Left lung (tissue), 10 donors: Measurements from ENCODE around the gene DGKQ. TPM values are rescaled to one million over a fixed set of nuclear protein-coding genes. Genes with fewer than 3 reads are reported as not detected.
A peak's percentile ranks its signal among the peaks of the same experiment; 100 is the strongest.

Experiments used
- ATAC-seq: fragments of 200-7000 bp; cut with Tn5 transposase; one replicate; pipeline ENCODE4 v1.9.1; 2020; ENCODE audit warnings: moderate library complexity
- DNase-seq, 4 donors: peaks; one replicate each; pipeline ENCODE4 v3.0.0-alpha.2; 2013 to 2020
- H3K27ac ChIP-seq, 2 donors: fragments of 200-600 bp; sonication (generic) in 1 of 2; one replicate each; pipeline versions ENCODE4 v1.5.0 to v1.8.0; 2020 to 2021
- H3K27me3 ChIP-seq, 2 donors: fragments of 200-600 bp; sonication (generic) in 1 of 2; one replicate each; pipeline versions ENCODE4 v1.5.0 to v1.8.0; 2020 to 2021
- H3K36me3 ChIP-seq, 2 donors: fragments of 200-600 bp; sonication (generic) in 1 of 2; one replicate each; pipeline versions ENCODE4 v1.5.0 to v1.8.0; 2020 to 2021
- H3K4me1 ChIP-seq, 2 donors: fragments of 200-600 bp; one replicate each; pipeline ENCODE4 v1.8.0; 2021
- H3K4me3 ChIP-seq, 2 donors: fragments of 200-600 bp; sonication (generic) in 1 of 2; one replicate each; pipeline versions ENCODE4 v1.5.0 to v1.8.0; 2020 to 2021; ENCODE audit warnings: mild to moderate bottlenecking in 1 of 2
- H3K9me3 ChIP-seq, 2 donors: fragments of 200-600 bp; sonication (generic) in 1 of 2; one replicate each; pipeline versions ENCODE4 v1.5.0 to v1.8.0; 2020 to 2021
- intact Hi-C, 2 donors: fragments of 100-400 bp; cut with DNase I; formaldehyde crosslinking; loops; one replicate each; pipeline versions ENCODE4 v1.11.2 to v1.14.2; 2022
- polyA plus RNA-seq, 6 donors: library from polyadenylated mRNA; unstranded; fragments of 120-200 nt; gene quantifications; one replicate each; pipeline ENCODE4 v1.2.1, GENCODE V29; 2013; ENCODE audit not compliant: insufficient read length in 6 of 6
- total RNA-seq, 2 donors: library from RNA; stranded (reverse); fragmentation: NEBNext Ultra II Directional; extraction: Animal tissue kit (Norgen Biotek cat#: 25700); gene quantifications; one replicate each; pipeline ENCODE4 v1.2.1, GENCODE V29; 2021
- TF ChIP-seq, protein P1 (sequence below), 2 donors: fragments of 200-600 bp; sonication (generic) in 1 of 2; IDR thresholded peaks; one replicate each; pipeline versions ENCODE4 v1.5.0 to v1.8.0; 2021; ENCODE audit warnings: antibody characterized with exemption in 2 of 2
- donor health status: DM: no; HTN: yes; CAD: no.
- donor health status: DM: no; HTN: no; CAD: no.

DGKQ gene
- total and polyA plus RNA-seq, 8 donors, result 5.0 to 19.8 (median 6.7) TPM

GRCh38 chr4:1009542-1010394 lies 36.4 kb upstream of the DGKQ start:
- ATAC-seq, result peak; percentile 78
- TF ChIP-seq, protein P1, sequence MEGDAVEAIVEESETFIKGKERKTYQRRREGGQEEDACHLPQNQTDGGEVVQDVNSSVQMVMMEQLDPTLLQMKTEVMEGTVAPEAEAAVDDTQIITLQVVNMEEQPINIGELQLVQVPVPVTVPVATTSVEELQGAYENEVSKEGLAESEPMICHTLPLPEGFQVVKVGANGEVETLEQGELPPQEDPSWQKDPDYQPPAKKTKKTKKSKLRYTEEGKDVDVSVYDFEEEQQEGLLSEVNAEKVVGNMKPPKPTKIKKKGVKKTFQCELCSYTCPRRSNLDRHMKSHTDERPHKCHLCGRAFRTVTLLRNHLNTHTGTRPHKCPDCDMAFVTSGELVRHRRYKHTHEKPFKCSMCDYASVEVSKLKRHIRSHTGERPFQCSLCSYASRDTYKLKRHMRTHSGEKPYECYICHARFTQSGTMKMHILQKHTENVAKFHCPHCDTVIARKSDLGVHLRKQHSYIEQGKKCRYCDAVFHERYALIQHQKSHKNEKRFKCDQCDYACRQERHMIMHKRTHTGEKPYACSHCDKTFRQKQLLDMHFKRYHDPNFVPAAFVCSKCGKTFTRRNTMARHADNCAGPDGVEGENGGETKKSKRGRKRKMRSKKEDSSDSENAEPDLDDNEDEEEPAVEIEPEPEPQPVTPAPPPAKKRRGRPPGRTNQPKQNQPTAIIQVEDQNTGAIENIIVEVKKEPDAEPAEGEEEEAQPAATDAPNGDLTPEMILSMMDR (IDR thresholded peaks at IDR 0.05), result no peak
- peak overlapping the region; percentile 56 to 62 for H3K4me3 ChIP-seq
- DNase-seq, result peak; percentile 43 to 93 (median 72)
- H3K27ac ChIP-seq, result peak overlapping the region in 1 of 2 donors; percentile 66
- intact Hi-C loops, result no loop called here
- no peaks in the 10 kb centered on the region for H3K36me3 ChIP-seq
- peaks cover 25 to 64% of the 10 kb centered on the region in 2 donors for H3K27me3 ChIP-seq
- peaks cover 15 to 29% of the 10 kb centered on the region in 2 donors for H3K4me1 ChIP-seq
- no peaks in the 10 kb centered on the region for H3K9me3 ChIP-seq

DNA sequence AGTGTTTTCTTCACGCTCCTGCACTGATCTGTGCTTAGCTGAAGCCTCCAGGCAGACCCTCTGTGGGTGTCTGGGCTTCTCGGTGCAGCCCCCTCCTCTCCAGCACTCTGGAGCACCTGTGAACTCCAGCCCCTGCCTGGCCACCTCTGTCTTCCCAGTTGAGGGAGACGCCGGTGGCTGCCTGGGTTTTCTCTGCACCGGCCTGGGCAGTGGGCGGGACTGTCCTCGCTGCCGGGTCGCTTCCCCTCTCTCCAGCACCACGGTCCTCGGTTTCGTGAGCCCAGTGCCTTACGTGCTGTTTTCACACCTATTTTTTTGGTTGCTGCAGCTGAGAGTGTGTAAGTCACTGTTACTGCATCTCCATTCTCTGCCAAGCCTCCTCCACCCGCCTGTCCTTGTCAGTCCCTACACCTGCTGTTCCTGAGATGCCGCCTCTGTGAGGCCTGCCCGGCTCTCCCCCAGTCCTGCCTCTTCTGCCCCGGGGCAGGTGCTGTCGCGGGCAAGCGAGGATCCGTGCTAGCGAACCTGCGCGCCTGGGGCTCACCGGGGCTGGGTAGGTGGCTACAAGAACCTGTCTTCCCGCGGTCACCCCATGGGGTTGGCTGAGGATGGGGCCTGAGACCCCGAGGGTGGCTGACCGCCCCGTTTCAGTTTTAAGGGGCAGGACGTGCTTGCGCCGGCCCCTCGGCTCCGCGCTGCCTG lies 35.6 kb upstream of the DGKQ start:
- no peaks in the 10 kb centered on the region for H3K9me3 ChIP-seq
- peak in 1 of 4 donors; percentile 59 for DNase-seq
- peak overlapping the region; percentile 39 to 53 for H3K4me3 ChIP-seq
- TF ChIP-seq, protein P1 (IDR thresholded peaks at IDR 0.05), result no peak
- H3K27ac ChIP-seq, result no peak overlapping the region
- ATAC-seq, result peak; percentile 2
- H3K27me3 ChIP-seq, result peaks cover 31 to 72% of the 10 kb centered on the region in 2 donors
- peaks cover 15 to 29% of the 10 kb centered on the region in 2 donors for H3K4me1 ChIP-seq
- intact Hi-C loops, result no loop called here
- H3K36me3 ChIP-seq, result no peaks in the 10 kb centered on the region

DNA sequence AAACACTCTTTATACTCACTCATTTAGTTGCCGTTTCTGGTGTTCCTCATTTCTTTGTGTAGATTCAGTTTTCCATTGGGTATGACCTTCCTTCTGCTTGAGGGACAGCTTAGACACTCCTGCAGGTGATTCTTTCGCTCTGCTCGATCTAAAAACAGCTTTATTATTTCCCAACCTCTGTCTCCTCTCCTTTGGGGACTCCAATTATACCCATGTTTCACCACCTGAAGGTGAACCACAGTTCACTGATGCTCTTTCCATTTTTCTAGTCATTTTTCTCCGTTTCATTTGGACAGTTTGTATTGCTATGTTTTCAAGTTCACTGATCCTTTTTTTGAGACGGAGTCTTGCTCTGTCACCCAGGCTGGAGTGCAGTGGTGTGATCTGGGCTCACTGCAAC lies 33.5 kb upstream of the DGKQ start:
- H3K36me3 ChIP-seq, result no peaks in the 10 kb centered on the region
- TF ChIP-seq, protein P1 (IDR thresholded peaks at IDR 0.05), result no peak
- peaks cover 15 to 37% of the 10 kb centered on the region in 2 donors for H3K4me1 ChIP-seq
- DNase-seq (no peak), ATAC-seq (no peak)
- H3K4me3 ChIP-seq, result no peak overlapping the region
- H3K27me3 ChIP-seq, result peaks cover 52 to 84% of the 10 kb centered on the region in 2 donors
- intact Hi-C loops, result no loop called here
- no peak overlapping the region for H3K27ac ChIP-seq
- no peaks in the 10 kb centered on the region for H3K9me3 ChIP-seq

GRCh38 chr4:1004557-1005485 lies 31.5 kb upstream of the DGKQ start:
- peaks cover 4 to 26% of the 10 kb centered on the region in 2 donors for H3K4me1 ChIP-seq
- H3K27ac ChIP-seq, result no peak overlapping the region
- intact Hi-C loops, result no loop called here
- ATAC-seq, result no peak
- DNase-seq, result no peak
- no peaks in the 10 kb centered on the region for H3K9me3 ChIP-seq
- no peak overlapping the region for H3K4me3 ChIP-seq
- no peaks in the 10 kb centered on the region for H3K36me3 ChIP-seq
- H3K27me3 ChIP-seq, result peaks cover 71 to 95% of the 10 kb centered on the region in 2 donors
- TF ChIP-seq, protein P1 (IDR thresholded peaks at IDR 0.05), result no peak
